Endothelial cell of umbilical vein (primary cell): Measurements from ENCODE around the gene SPACA6. TPM values are rescaled to one million over a fixed set of nuclear protein-coding genes. Genes with fewer than 3 reads are reported as not detected.

Experiments
- BruUV-seq: library from RNA; stranded (reverse); fragments of 400-500 nt; replicated peaks from 2 replicates; lab custom pipeline; 2021; lab: Mats Ljungman, UMichigan
- CTCF ChIA-PET: fragments of 300-600, 350-600 bp; sonication (Branson Sonifier 250); formaldehyde crosslinking; loops from one replicate; lab custom pipeline; 2021; ENCODE audit warnings: antibody characterized with exemption, inconsistent platforms; lab: Charles Lee
- POLR2A ChIA-PET: fragments of 300-600, 350-600 bp; sonication (Branson Sonifier 250); formaldehyde crosslinking; loops from one replicate; lab custom pipeline; 2021; ENCODE audit warnings: antibody characterized with exemption, inconsistent platforms; lab: Charles Lee
- DNase-seq: peaks from one replicate; pipeline ENCODE4 v3.0.0-alpha.2; 2011; ENCODE audit warnings: low read depth, low spot score
- FAIRE-seq: peaks from 2 replicates; lab custom pipeline; 2011; peaks lifted over from hg19 to GRCh38; lab: Jason Lieb, UNC
- H2AFZ ChIP-seq: 2 replicates; pipeline ENCODE4 v1.6.0; 2012; ENCODE audit warnings: low read depth, low read length, control low read depth, inconsistent platforms
- H3K27ac ChIP-seq: 2 replicates; pipeline ENCODE4 v1.5.1; 2011; ENCODE audit warnings: low read depth, mild to moderate bottlenecking, control low read depth, low read length, moderate library complexity; ENCODE audit not compliant: insufficient read depth
- H3K27me3 ChIP-seq, 2 experiments: 2 replicates each; pipeline versions ENCODE4 v1.6.0 to v1.6.1; 2011; ENCODE audit warnings: low read length in 2 of 2, mixed read lengths in 1 of 2; ENCODE audit not compliant: control insufficient read depth in 2 of 2, insufficient read depth in 2 of 2
- H3K36me3 ChIP-seq, 2 experiments: 2 replicates in 1 of 2; 3 replicates in 1 of 2; pipeline ENCODE4 v1.5.1; 2011; ENCODE audit warnings: low read length in 2 of 2, mild to moderate bottlenecking in 1 of 2, moderate library complexity in 1 of 2; ENCODE audit not compliant: control insufficient read depth in 2 of 2, insufficient read depth in 2 of 2; ENCODE audit errors: extremely low read depth in 1 of 2
- H3K4me1 ChIP-seq: 3 replicates; pipeline ENCODE4 v1.5.1; 2011; ENCODE audit warnings: mild to moderate bottlenecking, low read length; ENCODE audit not compliant: control insufficient read depth, insufficient read depth; ENCODE audit errors: extremely low read depth
- H3K4me2 ChIP-seq: 2 replicates; pipeline ENCODE4 v1.6.1; 2011; ENCODE audit warnings: low read length, control low read depth, mixed read lengths; ENCODE audit not compliant: insufficient read depth
- H3K4me3 ChIP-seq, 3 experiments: fragments of 200-600 bp in 1 of 3; sonication (generic), shearing (Covaris generic) in 1 of 3; replicated peaks in 1 of 3; 2 replicates each; pipeline ENCODE4 v1.5.1; 2011 to 2016; ENCODE audit warnings: control low read depth in 3 of 3, low read length in 3 of 3, mild to moderate bottlenecking in 2 of 3, inconsistent platforms in 1 of 3, low read depth in 1 of 3, moderate library complexity in 1 of 3; ENCODE audit not compliant: insufficient read depth in 1 of 3
- H3K79me2 ChIP-seq: 2 replicates; pipeline ENCODE4 v1.6.0; 2012; ENCODE audit warnings: low read length, inconsistent platforms; ENCODE audit not compliant: control insufficient read depth, insufficient read depth
- H3K9ac ChIP-seq: replicated peaks from 2 replicates; pipeline ENCODE3; 2011; ENCODE audit warnings: low read length, control low read depth; ENCODE audit not compliant: insufficient read depth; ENCODE audit errors: extremely low read depth
- H3K9me1 ChIP-seq: replicated peaks from 3 replicates; pipeline ENCODE4 v1.6.0; 2011; ENCODE audit warnings: mild to moderate bottlenecking, low read length; ENCODE audit not compliant: control insufficient read depth, insufficient read depth; ENCODE audit errors: extremely low read depth
- H3K9me3 ChIP-seq: replicated peaks from 2 replicates; pipeline ENCODE4 v1.5.1; 2012; ENCODE audit warnings: low read length, inconsistent platforms; ENCODE audit not compliant: control insufficient read depth, insufficient read depth
- H4K20me1 ChIP-seq: replicated peaks from 2 replicates; pipeline ENCODE3; 2011; ENCODE audit warnings: mild to moderate bottlenecking, low read length; ENCODE audit not compliant: control insufficient read depth, insufficient read depth; ENCODE audit errors: extremely low read depth
- EZH2 ChIP-seq: IDR thresholded peaks from 2 replicates; pipeline ENCODE4 v1.6.1; 2012; ENCODE audit warnings: borderline replicate concordance, low read depth, mild to moderate bottlenecking, moderate library complexity, low read length, inconsistent platforms; ENCODE audit not compliant: severe bottlenecking
- FOS ChIP-seq: IDR thresholded peaks from 2 replicates; pipeline ENCODE4 v1.6.1; 2011; ENCODE audit warnings: mild to moderate bottlenecking, low read length, moderate library complexity, borderline replicate concordance; ENCODE audit not compliant: insufficient read depth
- GATA2 ChIP-seq: IDR thresholded peaks from 2 replicates; pipeline ENCODE4 v1.7.0; 2011; ENCODE audit warnings: low read depth, mild to moderate bottlenecking, moderate library complexity, mixed read lengths, low read length; ENCODE audit not compliant: insufficient read length, insufficient read depth
- JUN ChIP-seq: IDR thresholded peaks from 2 replicates; pipeline ENCODE4 v1.6.1; 2011; ENCODE audit warnings: borderline replicate concordance, low read depth; ENCODE audit not compliant: insufficient read length, insufficient read depth
- MYC ChIP-seq: IDR thresholded peaks from one replicate; pipeline ENCODE4 v1.6.1; 2011; ENCODE audit warnings: mild to moderate bottlenecking, low read depth, low read length
- POLR2A ChIP-seq: IDR thresholded peaks from 2 replicates; pipeline ENCODE4 v1.6.1; 2012; ENCODE audit warnings: low read depth, mild to moderate bottlenecking, control low read depth, low read length
- POLR2AphosphoS5 ChIP-seq: IDR thresholded peaks from 2 replicates; pipeline ENCODE4 v1.6.1; 2012; ENCODE audit warnings: low read depth, mild to moderate bottlenecking, control low read depth, low read length, moderate library complexity; ENCODE audit not compliant: insufficient read depth
- dilution Hi-C: fragments of 300-500 bp; cut with MboI; formaldehyde crosslinking; loops from one replicate; pipeline ENCODE4 v1.15.0; 2019; ENCODE audit warnings: low sequenced_read_pairs; ENCODE audit not compliant: extremely low pct_ligation_motif_present
- intact Hi-C: fragments of 100-400 bp; cut with micrococcal nuclease; formaldehyde crosslinking; loops from one replicate; pipeline ENCODE4 v1.10.0; 2022
- polyA plus RNA-seq, 4 experiments: library from polyadenylated mRNA; depleted of rRNA in 3 of 4; stranded (reverse) in 3 of 4; unstranded in 1 of 4; fragments of >200 nt; gene quantifications; 2 replicates each; pipeline versions ENCODE4 v1.2.1 to v1.2.3, GENCODE V29; 2011 to 2012; ENCODE audit warnings: missing spikeins in 1 of 4
- total RNA-seq: library from RNA; stranded (reverse); gene quantifications from 2 replicates; pipeline ENCODE4 v1.2.3, GENCODE V29; 2021
- TF ChIP-seq, protein P1 (sequence below): IDR thresholded peaks from 2 replicates; pipeline ENCODE4 v1.6.1; 2011; ENCODE audit not compliant: insufficient read depth, insufficient read length
- TF ChIP-seq, protein P2 (sequence below), 2 donors: IDR thresholded peaks; 1 replicate in 1 of 2; 2 replicates in 1 of 2; pipeline ENCODE4 v1.5.1; 2011; ENCODE audit warnings: low read length in 2 of 2, mild to moderate bottlenecking in 2 of 2, moderate library complexity in 2 of 2, control low read depth in 1 of 2, inconsistent platforms in 1 of 2, low read depth in 1 of 2; ENCODE audit not compliant: insufficient read depth in 1 of 2; ENCODE audit errors: extremely low read depth in 1 of 2

The SPACA6 gene
- total and polyA plus RNA-seq, 2 donors (not counting 3 experiments of a cell fraction or from before 2014, with no cell fraction given), result 11.9 to 41.1 TPM

DNA sequence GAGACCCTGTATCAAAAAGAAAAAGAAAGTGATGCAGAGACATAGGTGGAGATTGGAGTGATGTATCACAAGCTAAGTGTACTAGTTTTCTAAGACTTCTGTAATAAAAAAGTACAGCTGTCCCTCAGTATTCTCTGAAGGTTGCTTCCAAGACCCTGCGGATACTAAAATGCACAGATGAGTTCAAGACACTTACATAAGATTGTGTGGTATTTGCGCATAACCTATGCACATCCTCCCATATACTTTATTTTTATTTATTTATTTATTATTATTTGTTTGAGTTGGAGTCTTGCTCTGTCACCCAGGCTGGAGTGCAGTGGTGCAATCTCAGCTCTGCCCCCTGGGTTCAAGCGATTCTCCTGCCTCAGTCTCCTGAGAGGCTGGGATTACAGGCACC is 44.3 kb downstream of the SPACA6 start:
- no peaks in the 10 kb centered on the region for H3K9me1 ChIP-seq
- H3K9ac ChIP-seq, result no peak overlapping the region
- no peaks in the 10 kb centered on the region for H3K9me3 ChIP-seq
- no peak overlapping the region for H2AFZ ChIP-seq
- H3K4me1 ChIP-seq, result no peaks in the 10 kb centered on the region
- dilution Hi-C loops (no loop called here), intact Hi-C loops (no loop called here)
- TF ChIP-seq MYC (no peak), POLR2A (no peak), JUN (no peak), POLR2AphosphoS5 (no peak), EZH2 (no peak), FOS (no peak), GATA2 (no peak)
- TF ChIP-seq, protein P1, sequence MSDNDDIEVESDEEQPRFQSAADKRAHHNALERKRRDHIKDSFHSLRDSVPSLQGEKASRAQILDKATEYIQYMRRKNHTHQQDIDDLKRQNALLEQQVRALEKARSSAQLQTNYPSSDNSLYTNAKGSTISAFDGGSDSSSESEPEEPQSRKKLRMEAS, result no peak
- TF ChIP-seq, protein P2, sequence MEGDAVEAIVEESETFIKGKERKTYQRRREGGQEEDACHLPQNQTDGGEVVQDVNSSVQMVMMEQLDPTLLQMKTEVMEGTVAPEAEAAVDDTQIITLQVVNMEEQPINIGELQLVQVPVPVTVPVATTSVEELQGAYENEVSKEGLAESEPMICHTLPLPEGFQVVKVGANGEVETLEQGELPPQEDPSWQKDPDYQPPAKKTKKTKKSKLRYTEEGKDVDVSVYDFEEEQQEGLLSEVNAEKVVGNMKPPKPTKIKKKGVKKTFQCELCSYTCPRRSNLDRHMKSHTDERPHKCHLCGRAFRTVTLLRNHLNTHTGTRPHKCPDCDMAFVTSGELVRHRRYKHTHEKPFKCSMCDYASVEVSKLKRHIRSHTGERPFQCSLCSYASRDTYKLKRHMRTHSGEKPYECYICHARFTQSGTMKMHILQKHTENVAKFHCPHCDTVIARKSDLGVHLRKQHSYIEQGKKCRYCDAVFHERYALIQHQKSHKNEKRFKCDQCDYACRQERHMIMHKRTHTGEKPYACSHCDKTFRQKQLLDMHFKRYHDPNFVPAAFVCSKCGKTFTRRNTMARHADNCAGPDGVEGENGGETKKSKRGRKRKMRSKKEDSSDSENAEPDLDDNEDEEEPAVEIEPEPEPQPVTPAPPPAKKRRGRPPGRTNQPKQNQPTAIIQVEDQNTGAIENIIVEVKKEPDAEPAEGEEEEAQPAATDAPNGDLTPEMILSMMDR (IDR thresholded peaks at IDR 0.05; ENCODE audit: extremely low read depth in 1 of 2, insufficient read depth in 1 of 2, low read depth in 1 of 2, low read length in 2 of 2), result no peak
- no peaks in the 10 kb centered on the region for H3K27me3 ChIP-seq
- H3K79me2 ChIP-seq, result no peaks in the 10 kb centered on the region
- ChIA-PET POLR2A (no interaction called here), CTCF (no interaction called here)
- no TSS peak for BruUV-seq
- no peaks in the 10 kb centered on the region for H4K20me1 ChIP-seq
- no peak for FAIRE-seq
- no peak overlapping the region for H3K27ac ChIP-seq
- no peaks in the 10 kb centered on the region for H3K36me3 ChIP-seq
- H3K4me2 ChIP-seq, result no peak overlapping the region
- no peak overlapping the region for H3K4me3 ChIP-seq
- DNase-seq, result no peak
